K562 (cell line): Measurements from ENCODE around the gene GNAT2. TPM values are rescaled to one million over a fixed set of nuclear protein-coding genes. Genes with fewer than 3 reads are reported as not detected.

Source experiments
- ATAC-seq: fragments of 200-7000 bp; cut with Tn5 transposase; 3 replicates; pipeline ENCODE4 v1.9.1; 2020; ENCODE audit warnings: moderate library complexity
- BruUV-seq: library from RNA; stranded (reverse); fragments of 400-500 nt; replicated peaks from 2 replicates; lab custom pipeline; 2021; lab: Mats Ljungman, UMichigan
- CTCF ChIA-PET: fragments of 300-600 bp; formaldehyde crosslinking; extraction: SDS; loops from one replicate; lab custom pipeline; 2021; ENCODE audit warnings: low intra/inter-chr PET ratio; lab: Yijun Ruan, JAX
- POLR2A ChIA-PET: fragments of 300-600, 350-650 bp; sonication (Branson Sonifier 250); formaldehyde crosslinking; extraction: SDS; loops from one replicate; lab custom pipeline; 2021; ENCODE audit warnings: antibody characterized with exemption, inconsistent platforms; lab: Yijun Ruan, JAX
- DNase-seq, 4 experiments: peaks; one replicate each; pipeline versions ENCODE4 v3.0.0 to v3.0.0-alpha.2; 2011 to 2018; ENCODE audit warnings: low spot score in 3 of 4, mixed read lengths in 3 of 4; ENCODE audit errors: extremely low read depth in 1 of 4
- FAIRE-seq: peaks from 2 replicates; lab custom pipeline; 2011; peaks lifted over from hg19 to GRCh38; lab: Jason Lieb, UNC
- H2AFZ ChIP-seq: 2 replicates; pipeline ENCODE4 v1.6.0; 2011; ENCODE audit warnings: low read depth, low read length, control low read depth, inconsistent platforms
- H3K27ac ChIP-seq: fragments of 200-600 bp; 3 replicates; pipeline ENCODE4 v1.8.0; 2011; ENCODE audit warnings: low read depth, mild to moderate bottlenecking, control low read depth, inconsistent platforms, low read length, moderate library complexity, mixed read lengths; ENCODE audit errors: extremely low read depth
- H3K27me3 ChIP-seq, 2 experiments: fragments of 300-600 bp in 1 of 2; 2 replicates in 1 of 2; 3 replicates in 1 of 2; pipeline versions ENCODE4 v1.6.0 to v1.8.0; 2011; ENCODE audit warnings: inconsistent platforms in 2 of 2, low read length in 2 of 2, mild to moderate bottlenecking in 1 of 2, mixed read lengths in 1 of 2, moderate library complexity in 1 of 2; ENCODE audit not compliant: control insufficient read depth in 2 of 2, insufficient read depth in 2 of 2
- H3K36me3 ChIP-seq: fragments of 300-600 bp; 3 replicates; pipeline ENCODE4 v1.8.0; 2011; ENCODE audit warnings: mild to moderate bottlenecking, low read length, inconsistent platforms; ENCODE audit not compliant: control insufficient read depth, insufficient read depth
- H3K4me1 ChIP-seq, 2 experiments: fragments of 200-600 bp in 1 of 2; replicated peaks in 1 of 2; 2 replicates in 1 of 2; 3 replicates in 1 of 2; pipeline versions ENCODE4 v1.5.1 to v1.8.0; 2011; ENCODE audit warnings: inconsistent platforms in 2 of 2, low read length in 2 of 2, mild to moderate bottlenecking in 1 of 2, mixed read lengths in 1 of 2, moderate library complexity in 1 of 2; ENCODE audit not compliant: control insufficient read depth in 2 of 2, insufficient read depth in 2 of 2
- H3K4me2 ChIP-seq: 2 replicates; pipeline ENCODE4 v1.6.1; 2011; ENCODE audit warnings: low read length, control low read depth, inconsistent platforms, mixed read lengths; ENCODE audit not compliant: insufficient read depth
- H3K4me3 ChIP-seq: fragments of 200-600 bp; sonication (generic), shearing (Covaris generic); 2 replicates; pipeline ENCODE4 v1.5.1; 2016; ENCODE audit warnings: control low read depth, inconsistent platforms
- H3K79me2 ChIP-seq: fragments of 200-600 bp; 3 replicates; pipeline ENCODE4 v1.8.0; 2011; ENCODE audit warnings: low read length, inconsistent platforms; ENCODE audit not compliant: control insufficient read depth, insufficient read depth
- H3K9ac ChIP-seq, 2 experiments: 2 replicates each; pipeline versions ENCODE4 v1.6.0 to v1.6.1; 2011; ENCODE audit warnings: low read depth in 2 of 2, low read length in 2 of 2, control low read depth in 1 of 2, inconsistent platforms in 1 of 2, mild to moderate bottlenecking in 1 of 2, mixed read lengths in 1 of 2; ENCODE audit not compliant: insufficient read depth in 1 of 2
- H3K9me1 ChIP-seq: one replicate; pipeline ENCODE4 v1.6.0; 2011; ENCODE audit warnings: inconsistent platforms, mild to moderate bottlenecking, low read length, moderate library complexity; ENCODE audit not compliant: control insufficient read depth, insufficient read depth
- H3K9me3 ChIP-seq: replicated peaks from 2 replicates; pipeline ENCODE4 v1.5.1; 2011; ENCODE audit warnings: low read depth, low read length, inconsistent platforms; ENCODE audit not compliant: control insufficient read depth, insufficient read depth
- H4K20me1 ChIP-seq: replicated peaks from 2 replicates; pipeline ENCODE4 v1.6.1; 2011; ENCODE audit warnings: low read length, inconsistent platforms, mixed read lengths; ENCODE audit not compliant: control insufficient read depth, insufficient read depth
- COPS2 ChIP-seq: fragments of 450-650 bp; conservative IDR thresholded peaks from 2 replicates; pipeline ENCODE4 v1.6.1; 2016; ENCODE audit warnings: mild to moderate bottlenecking, moderate library complexity
- FOSL1 ChIP-seq: fragments of 200-800 bp; sonication (Bioruptor generic); conservative IDR thresholded peaks from 2 replicates; pipeline ENCODE4 v1.6.1; 2016; ENCODE audit warnings: missing genetic modification characterization, missing compliant biosample characterization
- ZBTB1 ChIP-seq: sonication (generic); formaldehyde crosslinking; IDR thresholded peaks from 2 replicates; pipeline ENCODE4 v1.8.1; 2023; ENCODE audit warnings: missing genetic modification reagents, low read depth, mild to moderate bottlenecking, borderline replicate concordance
- WGBS: fragments of 100-300 bp; shearing (Covaris generic); methylation state at CpG from one replicate; pipeline ENCODE4 v1.1.6; 2016; ENCODE audit warnings: low coverage, mixed read lengths; ENCODE audit not compliant: insufficient coverage; ENCODE audit errors: missing lambda C conversion rate; 5-methylcytosine and 5-hydroxymethylcytosine counted together
- in situ Hi-C: fragments of 300-500 bp; cut with MboI; formaldehyde crosslinking; loops from 4 replicates; pipeline ENCODE4 v1.15.0; 2018; ENCODE audit warnings: inconsistent platforms, mixed read lengths
- intact Hi-C: fragments of 100-400 bp; cut with micrococcal nuclease; formaldehyde crosslinking; loops from 2 replicates; pipeline ENCODE4 v1.14.2; 2022
- polyA plus RNA-seq, 8 experiments: library from polyadenylated mRNA; depleted of rRNA in 4 of 8; stranded (reverse) in 5 of 8; unstranded in 3 of 8; fragments of >200 nt; fragmentation: Nextera tagmentation in 2 of 8; fragmentation: Illumina TruSeq in 1 of 8; extraction: Ambion mirVana in 2 of 8; extraction: Trizol in 1 of 8; gene quantifications; 2 replicates each; pipeline versions ENCODE4 v1.2.1 to v1.2.3, GENCODE V29; 2011 to 2014; ENCODE audit warnings: inconsistent platforms in 1 of 8, missing spikeins in 1 of 8
- total RNA-seq, 7 experiments: library from RNA; depleted of rRNA in 6 of 7; stranded (reverse); fragments of >200 nt in 6 of 7; fragmentation: Illumina TruSeq in 2 of 7; extraction: Trizol in 2 of 7; gene quantifications; 2 replicates each; pipeline versions ENCODE4 v1.2.1 to v1.2.3, GENCODE V29; 2011 to 2021; ENCODE audit warnings: low replicate concordance in 1 of 7
- TF ChIP-seq, protein P1 (sequence below), 2 experiments: fragments of 450-650 bp; formaldehyde crosslinking in 1 of 2; IDR thresholded peaks; 2 replicates each; pipeline versions ENCODE4 v1.4.0 to v1.6.1; 2014 to 2020; ENCODE audit warnings: mild to moderate bottlenecking in 2 of 2, borderline replicate concordance in 1 of 2, low read depth in 1 of 2

Gene GNAT2
- total and polyA plus RNA-seq, 9 of the 15 experiments (the other 6 are each of a cell fraction or from before 2014, with no cell fraction given) = 0.06 to 0.52 (median 0.24) TPM; not detected in 1

DNA sequence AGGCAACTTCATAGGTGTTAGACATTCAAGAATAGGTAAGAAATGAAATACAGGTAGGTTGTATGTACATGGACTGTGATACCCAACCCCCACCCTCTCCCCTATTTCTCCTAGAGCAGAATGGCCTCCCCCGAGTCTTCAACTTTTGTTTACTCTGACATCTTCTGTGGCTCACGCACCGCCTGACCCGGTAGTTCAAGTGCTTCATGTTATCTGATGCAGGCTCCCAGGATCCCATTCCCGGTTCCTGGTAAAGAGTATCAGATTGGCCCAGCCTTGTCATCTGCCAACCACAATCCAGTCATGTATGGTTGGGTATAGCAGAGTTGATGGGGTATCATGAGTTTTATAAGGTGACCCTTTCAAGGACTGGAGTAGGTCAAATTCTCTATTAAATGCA is 61.9 kb downstream of the GNAT2 start (continued):
- no peak for TF ChIP-seq COPS2

DNA sequence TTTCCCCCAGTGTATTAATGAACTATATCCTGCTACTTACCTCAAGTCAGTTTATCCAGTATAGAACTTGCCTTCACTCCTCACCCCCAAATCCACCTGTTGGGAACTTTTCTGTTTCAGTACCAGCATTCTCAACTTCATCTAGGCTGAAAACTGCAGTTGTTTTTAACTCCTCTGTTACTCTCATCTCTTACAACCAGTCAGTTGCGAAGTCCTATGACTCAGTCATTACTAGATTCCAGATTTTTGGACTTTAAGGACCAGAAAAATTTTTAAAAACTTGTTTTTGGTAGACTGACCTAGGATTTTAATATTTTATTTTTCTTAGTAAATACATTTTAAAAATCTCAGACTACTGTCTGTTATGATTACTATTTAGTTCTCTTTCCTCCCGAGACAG is 62.9 kb downstream of the GNAT2 start:
- peaks cover 5% of the 10 kb centered on the region; the same call in 1 of the 2 replicates for H4K20me1 ChIP-seq
- TF ChIP-seq ZBTB1 (CRISPR knock-in tag) = no peak
- TF ChIP-seq FOSL1 = peak; percentile 7; the same call in 1 of the 2 replicates
- TF ChIP-seq, protein P1, sequence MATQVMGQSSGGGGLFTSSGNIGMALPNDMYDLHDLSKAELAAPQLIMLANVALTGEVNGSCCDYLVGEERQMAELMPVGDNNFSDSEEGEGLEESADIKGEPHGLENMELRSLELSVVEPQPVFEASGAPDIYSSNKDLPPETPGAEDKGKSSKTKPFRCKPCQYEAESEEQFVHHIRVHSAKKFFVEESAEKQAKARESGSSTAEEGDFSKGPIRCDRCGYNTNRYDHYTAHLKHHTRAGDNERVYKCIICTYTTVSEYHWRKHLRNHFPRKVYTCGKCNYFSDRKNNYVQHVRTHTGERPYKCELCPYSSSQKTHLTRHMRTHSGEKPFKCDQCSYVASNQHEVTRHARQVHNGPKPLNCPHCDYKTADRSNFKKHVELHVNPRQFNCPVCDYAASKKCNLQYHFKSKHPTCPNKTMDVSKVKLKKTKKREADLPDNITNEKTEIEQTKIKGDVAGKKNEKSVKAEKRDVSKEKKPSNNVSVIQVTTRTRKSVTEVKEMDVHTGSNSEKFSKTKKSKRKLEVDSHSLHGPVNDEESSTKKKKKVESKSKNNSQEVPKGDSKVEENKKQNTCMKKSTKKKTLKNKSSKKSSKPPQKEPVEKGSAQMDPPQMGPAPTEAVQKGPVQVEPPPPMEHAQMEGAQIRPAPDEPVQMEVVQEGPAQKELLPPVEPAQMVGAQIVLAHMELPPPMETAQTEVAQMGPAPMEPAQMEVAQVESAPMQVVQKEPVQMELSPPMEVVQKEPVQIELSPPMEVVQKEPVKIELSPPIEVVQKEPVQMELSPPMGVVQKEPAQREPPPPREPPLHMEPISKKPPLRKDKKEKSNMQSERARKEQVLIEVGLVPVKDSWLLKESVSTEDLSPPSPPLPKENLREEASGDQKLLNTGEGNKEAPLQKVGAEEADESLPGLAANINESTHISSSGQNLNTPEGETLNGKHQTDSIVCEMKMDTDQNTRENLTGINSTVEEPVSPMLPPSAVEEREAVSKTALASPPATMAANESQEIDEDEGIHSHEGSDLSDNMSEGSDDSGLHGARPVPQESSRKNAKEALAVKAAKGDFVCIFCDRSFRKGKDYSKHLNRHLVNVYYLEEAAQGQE (IDR thresholded peaks at IDR 0.05; ENCODE audit: borderline replicate concordance) = no peak
- TF ChIP-seq, protein P1 (CRISPR knock-in tag; IDR thresholded peaks at IDR 0.05; ENCODE audit: low read depth) = no peak
- FAIRE-seq = no peak
- H3K4me2 ChIP-seq = no peak overlapping the region
- H3K9ac ChIP-seq = no peak overlapping the region
- no peak overlapping the region for H3K27ac ChIP-seq
- ATAC-seq = no peak
- peaks cover 11% of the 10 kb centered on the region; the same call in 2 of the 3 replicates for H3K36me3 ChIP-seq
- no TSS peak for BruUV-seq
- H3K9me3 ChIP-seq = no peaks in the 10 kb centered on the region
- no peaks in the 10 kb centered on the region for H3K9me1 ChIP-seq
- POLR2A ChIA-PET = interaction anchor here (0.8 to 1.0 kb wide), 3 partner anchors 9 to 63 kb away, joined by 3 read pairs; partner anchors contain the start of genes AMPD2 and GNAT2
- no peak overlapping the region for H2AFZ ChIP-seq
- intact Hi-C loops = no loop called here
- H3K27me3 ChIP-seq = no peaks in the 10 kb centered on the region
- no peak for DNase-seq
- peaks cover 99% of the 10 kb centered on the region for H3K79me2 ChIP-seq
- H3K4me1 ChIP-seq = peaks cover 0 to 10% of the 10 kb centered on the region in 2 experiments; a peak in 4 of 5 replicates
- WGBS = 83% methylated on average over 2 of the region's 2 CpGs
- in situ Hi-C loops = no loop called here
- no peak overlapping the region for H3K4me3 ChIP-seq
- CTCF ChIA-PET = interaction anchor here (0.6 kb wide), 1 partner anchor 503 kb away, joined by 4 read pairs; no protein-coding TSS in a partner anchor
